GM19193 (cell line): ENCODE results near the gene CCDC158.

Experiments used
- POLR2A ChIP-seq: IDR thresholded peaks from 4 replicates; pipeline ENCODE4 v1.6.1; 2011; ENCODE audit not compliant: insufficient read depth, insufficient read length; ENCODE audit errors: extremely low read depth

Gene CCDC158

GRCh38 chr4:76441881-76442280 lies 20.9 kb upstream of the CCDC158 start:
- TF ChIP-seq POLR2A: no peak

- TF ChIP-seq POLR2A: no peak
Observed at GRCh38 chr4:76439491-76439890, 18.6 kb upstream of the CCDC158 start.

DNA sequence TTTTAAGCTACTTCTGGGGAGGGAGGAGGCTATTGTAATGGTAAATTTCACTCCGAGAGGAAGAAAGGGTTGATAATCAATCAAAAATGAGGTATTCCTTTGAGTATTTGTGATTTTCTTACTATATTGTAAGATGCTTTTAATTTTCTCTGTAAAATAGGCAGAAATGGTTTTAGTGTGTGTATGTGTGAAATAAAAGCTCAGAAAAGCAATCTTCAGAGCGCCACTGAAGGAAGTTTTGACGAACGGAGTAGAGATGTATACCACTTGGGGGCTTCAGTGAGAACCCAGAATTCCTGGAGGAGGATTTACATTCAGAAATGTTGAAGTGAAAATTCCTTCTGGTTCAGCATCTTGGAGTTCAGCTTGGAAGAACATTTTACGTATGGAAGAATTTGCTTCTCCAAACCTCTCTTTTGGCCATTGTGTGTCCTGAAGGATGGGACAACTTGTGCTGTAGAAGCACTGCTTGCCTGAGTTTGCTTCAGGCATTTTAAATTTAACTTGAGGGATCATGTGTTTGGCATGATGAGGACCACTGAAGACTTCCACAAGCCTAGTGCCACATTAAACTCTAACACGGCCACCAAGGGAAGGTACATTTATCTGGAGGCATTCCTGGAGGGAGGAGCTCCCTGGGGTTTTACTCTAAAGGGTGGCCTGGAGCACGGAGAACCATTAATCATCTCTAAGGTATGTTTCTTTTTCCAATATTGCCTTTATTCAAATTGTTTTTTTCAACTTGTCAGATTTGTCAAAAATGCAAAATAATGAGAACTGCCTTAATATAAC lies 14.8 kb upstream of the CCDC158 start:
- TF ChIP-seq POLR2A: no peak

- no peak for TF ChIP-seq POLR2A
Observed at GRCh38 chr4:76434901-76435527, 14.1 kb upstream of the CCDC158 start, which contains the start of gene SHROOM3. SHROOM3 (plus strand) TSS chr4:76435229; CDS start chr4:76436053, 824 bp downstream.

- TF ChIP-seq POLR2A: no peak
Observed at GRCh38 chr4:76430519-76431388, 9.8 kb upstream of the CCDC158 start.

DNA sequence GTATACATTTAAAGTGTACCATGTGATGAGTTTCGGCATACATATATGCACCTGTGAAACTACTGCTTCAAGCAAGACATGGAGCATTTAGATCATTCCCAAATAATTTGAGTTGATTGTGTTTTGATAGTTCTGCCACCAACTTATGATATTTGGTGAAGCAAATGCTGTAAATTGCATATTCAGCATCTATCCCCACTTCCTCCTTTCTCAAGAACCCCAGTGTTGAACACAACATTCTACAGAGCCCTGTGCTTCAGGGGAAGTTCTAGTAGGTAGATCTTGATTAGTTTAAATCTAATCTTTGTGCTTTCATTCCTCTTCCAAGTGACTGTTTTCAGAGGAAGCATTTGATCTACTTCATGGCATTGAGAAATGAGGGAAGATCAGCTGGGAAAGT lies 8.7 kb upstream of the CCDC158 start:
- TF ChIP-seq POLR2A: no peak

- TF ChIP-seq POLR2A: no peak
Observed at GRCh38 chr4:76426272-76426671, 5.3 kb upstream of the CCDC158 start.

DNA sequence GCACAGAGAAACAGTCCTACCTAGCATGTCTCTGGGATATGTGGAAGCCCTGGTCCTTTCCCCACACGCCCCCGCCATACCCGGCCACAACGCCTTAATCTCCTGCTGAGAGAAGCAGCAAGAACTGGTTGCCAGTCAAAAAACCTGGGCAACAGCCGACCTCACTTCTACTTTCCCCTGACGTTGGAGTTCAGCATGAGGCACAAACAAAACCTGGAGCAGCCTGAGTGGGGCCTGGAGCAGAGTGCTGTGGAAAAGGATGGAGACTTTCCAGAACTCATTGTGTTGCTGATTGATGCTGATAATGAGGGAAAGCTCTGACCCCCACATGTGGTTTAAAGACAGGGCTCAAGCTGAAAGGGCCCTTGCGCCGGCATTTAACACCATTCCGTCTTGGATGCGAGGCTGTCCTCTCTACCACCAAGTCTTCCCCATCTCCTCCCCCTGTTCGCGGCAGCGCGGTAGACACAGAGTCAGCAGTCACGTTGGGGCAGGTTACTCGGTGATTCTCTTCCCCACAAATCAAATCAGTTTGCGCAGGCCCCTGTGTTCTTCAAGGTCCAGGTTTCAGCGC lies 666 bp downstream of the CCDC158 start:
- TF ChIP-seq POLR2A: no peak

DNA sequence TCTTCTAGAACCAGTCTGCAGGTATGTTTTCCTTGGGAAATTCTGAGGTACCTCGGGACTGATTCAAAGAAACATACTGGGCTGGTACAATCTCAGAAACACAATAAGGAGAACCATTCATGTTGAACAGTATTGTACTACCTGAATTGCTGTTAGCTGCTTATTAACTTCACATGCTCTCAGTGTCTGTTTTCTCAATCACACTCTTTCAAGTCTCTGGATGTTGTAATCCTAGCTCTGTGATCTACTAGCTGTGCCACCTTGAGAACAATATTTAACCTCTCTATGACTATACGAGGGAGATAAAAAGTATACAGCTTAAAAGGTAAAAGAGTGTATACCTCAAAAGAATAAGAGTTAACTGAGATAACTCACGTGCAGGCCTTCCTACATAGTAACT lies 10.3 kb downstream of the CCDC158 start:
- TF ChIP-seq POLR2A: no peak

DNA sequence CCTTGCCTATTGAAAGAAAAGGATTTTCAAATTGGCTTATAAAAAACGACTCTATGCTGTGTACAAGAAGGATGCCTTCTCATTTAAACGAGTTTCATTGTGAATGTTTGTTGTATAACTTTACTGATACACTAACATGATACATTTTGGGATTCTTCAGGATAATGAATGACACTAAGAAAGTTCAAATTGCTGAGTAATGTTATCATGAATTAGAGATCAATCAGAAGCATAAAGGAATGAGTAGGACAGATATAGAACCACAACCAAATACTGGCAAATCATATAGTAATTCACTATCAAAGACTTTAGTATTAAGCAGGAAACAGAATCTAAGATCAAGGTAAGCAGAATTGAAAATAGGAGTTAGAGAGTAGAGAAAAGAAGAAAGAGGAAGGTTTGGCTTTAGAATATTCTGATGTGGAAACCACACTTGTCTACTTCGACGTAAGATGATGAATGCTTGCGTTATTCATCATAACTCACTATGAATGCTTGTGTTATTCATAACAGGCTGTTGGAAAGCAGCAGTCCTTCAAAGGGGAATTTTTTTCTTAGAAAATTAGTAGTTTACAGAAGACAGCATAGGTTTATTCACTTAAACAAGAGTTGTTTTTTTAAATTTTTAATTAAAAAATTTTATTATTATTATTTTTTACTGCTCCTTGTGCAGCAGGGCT lies 13.4 kb downstream of the CCDC158 start:
- TF ChIP-seq POLR2A: no peak

GRCh38 chr4:76406081-76406480 lies 14.9 kb downstream of the CCDC158 start:
- TF ChIP-seq POLR2A: no peak

DNA sequence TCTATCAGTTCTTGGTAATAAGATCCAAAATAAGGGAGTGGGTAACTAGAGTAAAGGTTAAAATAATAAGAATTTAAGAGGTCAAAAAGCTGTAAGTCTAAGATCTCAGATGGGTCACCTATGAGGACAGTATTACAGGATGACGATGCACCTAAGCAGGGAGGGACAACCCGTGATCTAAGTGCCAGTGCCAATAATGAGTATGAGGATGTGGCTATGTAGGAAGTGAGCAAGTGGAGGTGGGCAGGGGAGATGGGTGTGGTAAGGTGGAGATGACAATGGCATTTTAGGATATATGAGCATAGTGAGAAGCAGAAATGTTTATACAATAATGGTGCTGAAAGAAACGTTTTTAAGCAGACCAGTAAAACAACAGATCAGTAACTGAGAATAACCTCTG lies 19.3 kb downstream of the CCDC158 start:
- TF ChIP-seq POLR2A: no peak

GRCh38 chr4:76388160-76388908 lies 32.6 kb downstream of the CCDC158 start:
- TF ChIP-seq POLR2A: no peak
